Progenitor cell of endocrine pancreas (in vitro differentiated cells): ENCODE data around the gene COPS8. TPM values are rescaled to one million over a fixed set of nuclear protein-coding genes. Genes with fewer than 3 reads are reported as not detected.

Experiments
- DNase-seq: peaks from one replicate; pipeline ENCODE4 v3.0.0; 2021; ENCODE audit warnings: low spot score; ENCODE audit not compliant: unreplicated experiment
- H3K27ac Mint-ChIP-seq: 2 replicates; pipeline ENCODE4 v1.8.0; 2021; ENCODE audit warnings: mild to moderate bottlenecking, moderate library complexity, mixed read lengths
- H3K27me3 Mint-ChIP-seq: 2 replicates; pipeline ENCODE4 v1.8.0; 2021; ENCODE audit warnings: mixed read lengths
- H3K36me3 Mint-ChIP-seq: 2 replicates; pipeline ENCODE4 v1.8.0; 2022; ENCODE audit warnings: mixed read lengths; ENCODE audit not compliant: insufficient read depth
- H3K4me1 Mint-ChIP-seq: 2 replicates; pipeline ENCODE4 v1.8.0; 2021; ENCODE audit warnings: low read depth, mixed read lengths
- H3K4me3 Mint-ChIP-seq: 2 replicates; pipeline ENCODE4 v1.8.0; 2021; ENCODE audit warnings: low read depth, mild to moderate bottlenecking, moderate library complexity, mixed read lengths
- H3K9me3 Mint-ChIP-seq: 2 replicates; pipeline ENCODE4 v1.8.0; 2021; ENCODE audit warnings: low read depth, mixed read lengths
- CTCF ChIP-seq: fragments of 200-600 bp; sonication (generic); IDR thresholded peaks from one replicate; pipeline ENCODE4 v1.5.0; 2021; ENCODE audit warnings: antibody characterized with exemption, mild to moderate bottlenecking; ENCODE audit not compliant: unreplicated experiment
- total RNA-seq: library from RNA; stranded (reverse); gene quantifications from 2 replicates; pipeline ENCODE4 v1.2.1, GENCODE V29; 2021

Gene COPS8
- total RNA-seq, 1 donor from 2014 or later, result 46.4 TPM

GRCh38 chr2:237055386-237056100 is 30.1 kb upstream of the COPS8 start:
- DNase-seq, result no peak
- Mint-ChIP-seq H3K4me3 (no peak overlapping the region), H3K9me3 (no peaks in the 10 kb centered on the region), H3K27ac (no peak overlapping the region), H3K27me3 (peaks cover 29% of the 10 kb centered on the region), H3K4me1 (peaks cover 7% of the 10 kb centered on the region), H3K36me3 (no peaks in the 10 kb centered on the region)
- no peak for TF ChIP-seq CTCF

GRCh38 chr2:237056287-237056875 is 29.3 kb upstream of the COPS8 start:
- Mint-ChIP-seq H3K4me1 (peaks cover 7% of the 10 kb centered on the region), H3K27me3 (peaks cover 32% of the 10 kb centered on the region), H3K9me3 (no peaks in the 10 kb centered on the region), H3K27ac (no peak overlapping the region), H3K4me3 (no peak overlapping the region), H3K36me3 (no peaks in the 10 kb centered on the region)
- DNase-seq, result no peak
- no peak for TF ChIP-seq CTCF

- H3K9me3 Mint-ChIP-seq, result no peaks in the 10 kb centered on the region
- no peak for DNase-seq
- peaks cover 29% of the 10 kb centered on the region for H3K27me3 Mint-ChIP-seq
- TF ChIP-seq CTCF, result no peak
- H3K27ac Mint-ChIP-seq, result no peak overlapping the region
- H3K4me1 Mint-ChIP-seq, result peaks cover 7% of the 10 kb centered on the region
- H3K36me3 Mint-ChIP-seq, result no peaks in the 10 kb centered on the region
- no peak overlapping the region for H3K4me3 Mint-ChIP-seq
Measured at GRCh38 chr2:237057107-237057506, 28.6 kb upstream of the COPS8 start.

- peaks cover 7% of the 10 kb centered on the region for H3K4me1 Mint-ChIP-seq
- no peak for TF ChIP-seq CTCF
- H3K9me3 Mint-ChIP-seq, result no peaks in the 10 kb centered on the region
- peaks cover 32% of the 10 kb centered on the region for H3K27me3 Mint-ChIP-seq
- no peak overlapping the region for H3K4me3 Mint-ChIP-seq
- no peaks in the 10 kb centered on the region for H3K36me3 Mint-ChIP-seq
- H3K27ac Mint-ChIP-seq, result no peak overlapping the region
- no peak for DNase-seq
Measured at GRCh38 chr2:237057893-237058300, 27.8 kb upstream of the COPS8 start.

GRCh38 chr2:237058423-237058822 is 27.3 kb upstream of the COPS8 start:
- H3K27me3 Mint-ChIP-seq, result peaks cover 32% of the 10 kb centered on the region
- no peaks in the 10 kb centered on the region for H3K36me3 Mint-ChIP-seq
- no peak overlapping the region for H3K4me3 Mint-ChIP-seq
- peaks cover 7% of the 10 kb centered on the region for H3K4me1 Mint-ChIP-seq
- H3K9me3 Mint-ChIP-seq, result no peaks in the 10 kb centered on the region
- H3K27ac Mint-ChIP-seq, result no peak overlapping the region
- no peak for TF ChIP-seq CTCF
- DNase-seq, result no peak
